ENCODE measurements around the gene PRDM1.

The PRDM1 gene

GRCh38 chr6:106097411-106098231 is 11.5 kb downstream of the PRDM1 start:
- no peak for DNase-seq (ENCODE audit: low read depth)

- DNase-seq (ENCODE audit: low read depth): no peak
These were observed 12.5 kb downstream of the PRDM1 start for GRCh38 chr6:106098383-106099234.

- no peak for DNase-seq (ENCODE audit: low read depth)
These were observed 13.1 kb downstream of the PRDM1 start for GRCh38 chr6:106099235-106099537.

- no peak for DNase-seq (ENCODE audit: low read depth)
These were observed 14.6 kb downstream of the PRDM1 start for GRCh38 chr6:106100755-106101154.

GRCh38 chr6:106101466-106101865 is 15.3 kb downstream of the PRDM1 start:
- no peak for DNase-seq (ENCODE audit: low read depth)

GRCh38 chr6:106102034-106102433 is 15.9 kb downstream of the PRDM1 start:
- DNase-seq (ENCODE audit: low read depth): no peak

GRCh38 chr6:106102967-106103727 is 17.0 kb downstream of the PRDM1 start:
- DNase-seq (ENCODE audit: low read depth): no peak

- no peak for DNase-seq (ENCODE audit: low read depth)
These were observed 17.6 kb downstream of the PRDM1 start for GRCh38 chr6:106103728-106104109.

- DNase-seq (ENCODE audit: low read depth): no peak
These were observed 18.3 kb downstream of the PRDM1 start for GRCh38 chr6:106104476-106104875.

- no peak for DNase-seq (ENCODE audit: low read depth)
These were observed 18.8 kb downstream of the PRDM1 start for GRCh38 chr6:106104941-106105340.

GRCh38 chr6:106105493-106105892 is 19.4 kb downstream of the PRDM1 start:
- DNase-seq (ENCODE audit: low read depth): no peak

- no peak for DNase-seq (ENCODE audit: low read depth)
These were observed 20.3 kb downstream of the PRDM1 start for GRCh38 chr6:106106276-106107042.

GRCh38 chr6:106107043-106107613 is 21.0 kb downstream of the PRDM1 start:
- no peak for DNase-seq (ENCODE audit: low read depth)

GRCh38 chr6:106108129-106108528 is 22.0 kb downstream of the PRDM1 start:
- DNase-seq (ENCODE audit: low read depth): no peak

- DNase-seq (ENCODE audit: low read depth): no peak
These were observed 22.9 kb downstream of the PRDM1 start for GRCh38 chr6:106109029-106109428.

GRCh38 chr6:106110164-106110826 is 24.2 kb downstream of the PRDM1 start:
- DNase-seq (ENCODE audit: low read depth): no peak

GRCh38 chr6:106112433-106112832 is 26.3 kb downstream of the PRDM1 start:
- DNase-seq (ENCODE audit: low read depth): no peak

GRCh38 chr6:106113256-106113959 is 27.3 kb downstream of the PRDM1 start:
- DNase-seq (ENCODE audit: low read depth): no peak

GRCh38 chr6:106114492-106114891 is 28.4 kb downstream of the PRDM1 start:
- no peak for DNase-seq (ENCODE audit: low read depth)

- DNase-seq (ENCODE audit: low read depth): no peak
These were observed 29.1 kb downstream of the PRDM1 start for GRCh38 chr6:106115286-106115685.
